Left lung (tissue), 10 donors: ENCODE measurements around the gene TMEM132A. TPM values are rescaled to one million over a fixed set of nuclear protein-coding genes. Genes with fewer than 3 reads are reported as not detected.

ENCODE experiments used
- ATAC-seq: fragments of 200-7000 bp; cut with Tn5 transposase; one replicate; pipeline ENCODE4 v1.9.1; 2020; ENCODE audit warnings: moderate library complexity
- DNase-seq, 4 donors: peaks; one replicate each; pipeline ENCODE4 v3.0.0-alpha.2; 2013 to 2020
- H3K27ac ChIP-seq, 2 donors: fragments of 200-600 bp; sonication (generic) in 1 of 2; one replicate each; pipeline versions ENCODE4 v1.5.0 to v1.8.0; 2020 to 2021
- H3K27me3 ChIP-seq, 2 donors: fragments of 200-600 bp; sonication (generic) in 1 of 2; one replicate each; pipeline versions ENCODE4 v1.5.0 to v1.8.0; 2020 to 2021
- H3K36me3 ChIP-seq, 2 donors: fragments of 200-600 bp; sonication (generic) in 1 of 2; one replicate each; pipeline versions ENCODE4 v1.5.0 to v1.8.0; 2020 to 2021
- H3K4me1 ChIP-seq, 2 donors: fragments of 200-600 bp; one replicate each; pipeline ENCODE4 v1.8.0; 2021
- H3K4me3 ChIP-seq, 2 donors: fragments of 200-600 bp; sonication (generic) in 1 of 2; one replicate each; pipeline versions ENCODE4 v1.5.0 to v1.8.0; 2020 to 2021; ENCODE audit warnings: mild to moderate bottlenecking in 1 of 2
- H3K9me3 ChIP-seq, 2 donors: fragments of 200-600 bp; sonication (generic) in 1 of 2; one replicate each; pipeline versions ENCODE4 v1.5.0 to v1.8.0; 2020 to 2021
- intact Hi-C, 2 donors: fragments of 100-400 bp; cut with DNase I; formaldehyde crosslinking; loops; one replicate each; pipeline versions ENCODE4 v1.11.2 to v1.14.2; 2022
- polyA plus RNA-seq, 6 donors: library from polyadenylated mRNA; unstranded; fragments of 120-200 nt; gene quantifications; one replicate each; pipeline ENCODE4 v1.2.1, GENCODE V29; 2013; ENCODE audit not compliant: insufficient read length in 6 of 6
- total RNA-seq, 2 donors: library from RNA; stranded (reverse); fragmentation: NEBNext Ultra II Directional; extraction: Animal tissue kit (Norgen Biotek cat#: 25700); gene quantifications; one replicate each; pipeline ENCODE4 v1.2.1, GENCODE V29; 2021
- TF ChIP-seq, protein P1 (sequence below), 2 donors: fragments of 200-600 bp; sonication (generic) in 1 of 2; IDR thresholded peaks; one replicate each; pipeline versions ENCODE4 v1.5.0 to v1.8.0; 2021; ENCODE audit warnings: antibody characterized with exemption in 2 of 2
- donor health status: DM: no; HTN: yes; CAD: no.
- donor health status: DM: no; HTN: no; CAD: no.

Gene TMEM132A
- total and polyA plus RNA-seq, 8 donors = 12.3 to 67.8 (median 43.2) TPM

GRCh38 chr11:60889869-60890311 lies 34.4 kb upstream of the TMEM132A start:
- peaks cover 0 to 43% of the 10 kb centered on the region in 2 donors for H3K36me3 ChIP-seq
- no peak overlapping the region for H3K27ac ChIP-seq
- no peak for ATAC-seq
- H3K9me3 ChIP-seq = no peaks in the 10 kb centered on the region
- DNase-seq = no peak
- H3K4me3 ChIP-seq = no peak overlapping the region
- H3K27me3 ChIP-seq = no peaks in the 10 kb centered on the region
- TF ChIP-seq, protein P1, sequence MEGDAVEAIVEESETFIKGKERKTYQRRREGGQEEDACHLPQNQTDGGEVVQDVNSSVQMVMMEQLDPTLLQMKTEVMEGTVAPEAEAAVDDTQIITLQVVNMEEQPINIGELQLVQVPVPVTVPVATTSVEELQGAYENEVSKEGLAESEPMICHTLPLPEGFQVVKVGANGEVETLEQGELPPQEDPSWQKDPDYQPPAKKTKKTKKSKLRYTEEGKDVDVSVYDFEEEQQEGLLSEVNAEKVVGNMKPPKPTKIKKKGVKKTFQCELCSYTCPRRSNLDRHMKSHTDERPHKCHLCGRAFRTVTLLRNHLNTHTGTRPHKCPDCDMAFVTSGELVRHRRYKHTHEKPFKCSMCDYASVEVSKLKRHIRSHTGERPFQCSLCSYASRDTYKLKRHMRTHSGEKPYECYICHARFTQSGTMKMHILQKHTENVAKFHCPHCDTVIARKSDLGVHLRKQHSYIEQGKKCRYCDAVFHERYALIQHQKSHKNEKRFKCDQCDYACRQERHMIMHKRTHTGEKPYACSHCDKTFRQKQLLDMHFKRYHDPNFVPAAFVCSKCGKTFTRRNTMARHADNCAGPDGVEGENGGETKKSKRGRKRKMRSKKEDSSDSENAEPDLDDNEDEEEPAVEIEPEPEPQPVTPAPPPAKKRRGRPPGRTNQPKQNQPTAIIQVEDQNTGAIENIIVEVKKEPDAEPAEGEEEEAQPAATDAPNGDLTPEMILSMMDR (IDR thresholded peaks at IDR 0.05) = no peak
- intact Hi-C loops = no loop called here
- H3K4me1 ChIP-seq = no peaks in the 10 kb centered on the region

DNA sequence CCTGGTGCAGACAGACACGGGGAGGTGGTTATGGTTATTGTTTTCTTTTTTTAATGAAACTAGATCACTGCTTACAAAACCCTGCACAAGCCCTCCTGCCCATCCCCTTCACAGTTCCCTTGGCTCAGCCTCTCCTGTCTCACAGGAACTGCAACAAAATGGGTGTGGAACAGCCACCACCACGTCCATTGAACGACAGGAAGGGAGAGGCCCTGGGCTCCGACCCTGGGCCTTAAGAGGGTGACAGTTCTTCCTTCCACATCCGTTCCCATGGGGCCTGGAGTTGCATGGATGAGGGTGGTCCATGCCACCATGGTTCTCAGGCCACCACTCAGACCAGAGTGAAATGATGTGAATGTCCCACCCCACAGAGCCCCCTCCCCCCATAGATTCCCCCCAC lies 33.6 kb upstream of the TMEM132A start:
- TF ChIP-seq, protein P1 (IDR thresholded peaks at IDR 0.05) = no peak
- intact Hi-C loops = no loop called here
- H3K27ac ChIP-seq = no peak overlapping the region
- H3K4me3 ChIP-seq = no peak overlapping the region
- ATAC-seq (no peak), DNase-seq (no peak)
- H3K9me3 ChIP-seq = no peaks in the 10 kb centered on the region
- H3K27me3 ChIP-seq = no peaks in the 10 kb centered on the region
- peaks cover 0 to 51% of the 10 kb centered on the region in 2 donors for H3K36me3 ChIP-seq
- no peaks in the 10 kb centered on the region for H3K4me1 ChIP-seq

- H3K9me3 ChIP-seq = no peaks in the 10 kb centered on the region
- intact Hi-C loops = no loop called here
- no peak overlapping the region for H3K4me3 ChIP-seq
- no peaks in the 10 kb centered on the region for H3K27me3 ChIP-seq
- H3K4me1 ChIP-seq = no peaks in the 10 kb centered on the region
- peak overlapping the region in 1 of 2 donors; percentile 13 for H3K27ac ChIP-seq
- no peak for ATAC-seq
- TF ChIP-seq, protein P1 (IDR thresholded peaks at IDR 0.05) = no peak
- no peak for DNase-seq
- H3K36me3 ChIP-seq = peaks cover 0 to 56% of the 10 kb centered on the region in 2 donors
These were observed 33.0 kb upstream of the TMEM132A start for GRCh38 chr11:60891103-60891741.

- ATAC-seq (no peak), DNase-seq (no peak)
- no peaks in the 10 kb centered on the region for H3K9me3 ChIP-seq
- H3K27me3 ChIP-seq = no peaks in the 10 kb centered on the region
- intact Hi-C loops = loop anchor here in 1 of 2 donors (5.0 kb wide), 1 partner anchor 58 kb away; no protein-coding TSS in a partner anchor
- no peaks in the 10 kb centered on the region for H3K4me1 ChIP-seq
- no peak overlapping the region for H3K27ac ChIP-seq
- TF ChIP-seq, protein P1 (IDR thresholded peaks at IDR 0.05) = no peak
- H3K36me3 ChIP-seq = peaks cover 0 to 86% of the 10 kb centered on the region in 2 donors
- no peak overlapping the region for H3K4me3 ChIP-seq
These were observed 28.6 kb upstream of the TMEM132A start for GRCh38 chr11:60895687-60896086.

- Histone ChIP-seq H3K9me3 (no peaks in the 10 kb centered on the region), H3K4me3 (no peak overlapping the region), H3K27ac (no peak overlapping the region), H3K36me3 (peaks cover 0 to 96% of the 10 kb centered on the region in 2 donors), H3K4me1 (no peaks in the 10 kb centered on the region), H3K27me3 (no peaks in the 10 kb centered on the region)
- no peak for DNase-seq
- no peak for ATAC-seq
- TF ChIP-seq, protein P1 (IDR thresholded peaks at IDR 0.05) = no peak
- intact Hi-C loops = loop anchor here in 1 of 2 donors (5.0 kb wide), 1 partner anchor 60 kb away; no protein-coding TSS in a partner anchor
These were observed 26.8 kb upstream of the TMEM132A start for GRCh38 chr11:60897496-60897895.
